Activated naive CD8-positive, alpha-beta T cell treated with anti-CD3 and anti-CD28 coated beads for 36 hours (primary cell): ENCODE data around the gene PRRC2A. TPM values are rescaled to one million over a fixed set of nuclear protein-coding genes. Genes with fewer than 3 reads are reported as not detected.

Experiments used
- DNase-seq: peaks from one replicate; pipeline ENCODE4 v3.0.0; 2021
- H3K27ac Mint-ChIP-seq: one replicate; pipeline ENCODE4 v1.8.0; 2022; ENCODE audit warnings: mild to moderate bottlenecking, moderate library complexity, mixed read lengths
- H3K27me3 Mint-ChIP-seq: one replicate; pipeline ENCODE4 v1.8.0; 2022; ENCODE audit warnings: mild to moderate bottlenecking, mixed read lengths
- H3K36me3 Mint-ChIP-seq: one replicate; pipeline ENCODE4 v1.8.0; 2021; ENCODE audit warnings: mild to moderate bottlenecking, mixed read lengths
- H3K4me1 Mint-ChIP-seq: one replicate; pipeline ENCODE4 v1.8.0; 2021; ENCODE audit warnings: mixed read lengths
- H3K4me3 Mint-ChIP-seq: one replicate; pipeline ENCODE4 v1.8.0; 2022; ENCODE audit warnings: mild to moderate bottlenecking, moderate library complexity, mixed read lengths
- H3K9me3 Mint-ChIP-seq: one replicate; pipeline ENCODE4 v1.8.0; 2022; ENCODE audit warnings: mixed read lengths
- total RNA-seq, 2 experiments: library from RNA; stranded (reverse); gene quantifications; one replicate each; pipeline ENCODE4 v1.2.3, GENCODE V29; 2021

PRRC2A gene
- total RNA-seq, 2 experiments from 2014 or later, result 244 to 252 TPM

DNA sequence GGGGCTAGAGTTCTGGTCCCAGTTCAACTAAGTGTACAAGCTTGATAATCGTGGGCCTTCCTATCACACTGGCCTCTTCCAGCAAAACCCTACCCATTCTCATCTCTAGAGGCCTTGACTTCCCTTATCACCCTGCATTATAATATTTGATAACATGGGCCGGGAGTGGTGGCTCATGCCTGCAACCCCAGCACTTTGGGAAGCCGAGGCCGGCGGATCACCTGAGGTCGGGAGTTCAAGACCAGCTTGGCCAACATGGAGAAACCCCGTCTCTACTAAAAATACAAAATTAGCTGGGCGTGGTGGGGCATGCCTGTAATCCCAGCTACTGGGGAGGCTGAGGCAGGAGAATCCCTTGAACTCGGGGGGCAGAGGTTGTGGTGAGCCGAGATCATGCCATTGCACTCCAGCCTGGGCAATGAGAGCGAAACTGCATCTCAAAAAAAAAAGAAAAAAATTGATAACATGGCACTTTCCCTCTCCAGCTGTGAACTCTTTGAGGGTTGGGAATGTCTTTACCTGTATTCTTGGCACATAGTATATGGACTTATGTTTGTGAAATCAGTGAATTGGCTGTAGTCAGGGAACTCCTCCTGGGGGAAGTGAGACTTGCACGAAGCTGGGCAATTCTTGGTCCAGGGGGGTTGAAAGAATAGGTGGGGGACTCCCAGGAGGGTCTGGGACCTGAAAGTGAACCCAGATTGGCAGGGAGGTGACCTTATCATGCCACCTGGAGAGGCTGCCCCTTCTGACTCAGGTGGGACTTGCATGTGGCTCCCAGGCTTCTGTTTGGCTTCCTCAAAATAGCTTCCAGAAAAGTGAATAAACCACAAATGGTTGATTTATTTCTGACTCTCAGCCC, 41.0 kb downstream of the PRRC2A start:
- peak overlapping the region; percentile 79 for H3K27ac Mint-ChIP-seq
- H3K27me3 Mint-ChIP-seq, result no peaks in the 10 kb centered on the region
- DNase-seq, result no peak
- no peaks in the 10 kb centered on the region for H3K9me3 Mint-ChIP-seq
- H3K36me3 Mint-ChIP-seq, result peaks cover 66% of the 10 kb centered on the region
- peak overlapping the region; percentile 97 for H3K4me3 Mint-ChIP-seq
- peaks cover 62% of the 10 kb centered on the region for H3K4me1 Mint-ChIP-seq

DNA sequence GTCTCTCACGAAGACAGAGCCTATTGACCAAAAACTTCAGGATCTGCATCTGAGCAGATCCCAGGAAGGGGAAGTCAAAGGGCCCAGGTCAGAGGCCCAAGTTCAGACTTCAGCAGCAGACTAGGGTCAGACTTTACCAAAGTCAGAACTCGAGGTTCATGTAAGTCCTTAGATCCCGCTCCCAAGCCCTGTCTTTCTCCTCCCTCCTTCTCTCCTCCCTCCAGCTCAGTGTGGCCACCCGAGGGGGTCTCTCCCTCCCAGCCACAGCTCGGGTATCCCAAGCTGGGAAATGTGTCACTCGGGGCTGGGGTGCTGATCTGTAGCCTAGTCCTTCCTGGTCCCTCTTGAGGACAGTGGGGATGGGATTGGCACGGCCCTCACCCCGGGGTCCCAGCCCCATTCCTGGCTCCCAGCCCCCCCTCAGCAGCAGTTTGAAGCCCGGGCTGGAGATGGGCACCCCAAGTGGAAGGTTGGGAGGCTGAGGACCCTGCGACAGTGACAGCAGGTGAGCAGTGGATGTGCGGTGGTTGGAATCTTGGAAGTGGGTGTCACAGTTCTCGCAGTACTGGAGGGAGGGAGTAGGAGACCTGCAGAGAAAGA, 41.7 kb downstream of the PRRC2A start:
- H3K27ac Mint-ChIP-seq, result peak overlapping the region; percentile 79
- H3K36me3 Mint-ChIP-seq, result peaks cover 69% of the 10 kb centered on the region
- peaks cover 66% of the 10 kb centered on the region for H3K4me1 Mint-ChIP-seq
- no peaks in the 10 kb centered on the region for H3K27me3 Mint-ChIP-seq
- no peaks in the 10 kb centered on the region for H3K9me3 Mint-ChIP-seq
- peak overlapping the region; percentile 11 for H3K4me3 Mint-ChIP-seq
- DNase-seq, result no peak

DNA sequence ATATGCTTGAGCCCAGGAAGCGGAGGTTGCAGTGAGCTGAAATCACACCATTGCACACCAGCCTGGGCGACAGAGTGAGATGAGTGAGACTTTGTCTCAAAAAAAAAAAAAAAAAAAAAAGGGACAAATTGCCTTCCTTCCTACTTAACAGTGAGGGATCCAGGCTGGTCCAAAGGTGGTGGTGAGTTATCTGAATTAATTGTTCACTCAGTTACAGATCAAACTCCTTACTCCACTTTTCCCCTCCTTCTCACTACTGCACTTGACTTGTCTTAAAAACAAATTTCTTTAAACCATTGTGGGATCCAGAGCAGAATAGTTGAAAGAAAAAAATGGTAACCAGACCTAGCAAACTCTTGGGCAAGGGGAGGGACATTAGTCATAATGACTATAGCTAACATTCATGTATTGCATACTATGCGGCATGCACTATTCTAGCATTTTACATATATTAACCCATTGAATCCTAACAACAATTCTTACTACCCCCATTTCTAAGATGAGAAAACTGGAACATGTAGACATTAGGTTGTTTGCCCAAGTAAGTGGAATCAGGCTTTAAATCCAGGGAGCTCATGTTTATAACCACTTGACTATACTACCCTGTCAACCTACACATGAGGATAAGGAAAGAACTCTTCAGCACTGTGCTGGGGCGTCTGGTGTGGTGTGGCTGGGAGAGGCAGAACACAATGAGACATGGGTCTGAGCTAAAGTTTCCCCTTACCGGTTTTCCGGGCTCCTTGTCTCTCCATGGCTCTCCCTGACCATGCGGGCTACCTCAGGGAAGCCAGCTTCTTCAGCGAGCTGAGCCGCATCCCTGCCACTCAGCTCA, 42.8 kb downstream of the PRRC2A start:
- peaks cover 72% of the 10 kb centered on the region for H3K36me3 Mint-ChIP-seq
- H3K9me3 Mint-ChIP-seq, result no peaks in the 10 kb centered on the region
- H3K4me3 Mint-ChIP-seq, result peak overlapping the region; percentile 96
- no peaks in the 10 kb centered on the region for H3K27me3 Mint-ChIP-seq
- no peak for DNase-seq
- H3K27ac Mint-ChIP-seq, result peak overlapping the region; percentile 97
- H3K4me1 Mint-ChIP-seq, result peaks cover 66% of the 10 kb centered on the region

DNA sequence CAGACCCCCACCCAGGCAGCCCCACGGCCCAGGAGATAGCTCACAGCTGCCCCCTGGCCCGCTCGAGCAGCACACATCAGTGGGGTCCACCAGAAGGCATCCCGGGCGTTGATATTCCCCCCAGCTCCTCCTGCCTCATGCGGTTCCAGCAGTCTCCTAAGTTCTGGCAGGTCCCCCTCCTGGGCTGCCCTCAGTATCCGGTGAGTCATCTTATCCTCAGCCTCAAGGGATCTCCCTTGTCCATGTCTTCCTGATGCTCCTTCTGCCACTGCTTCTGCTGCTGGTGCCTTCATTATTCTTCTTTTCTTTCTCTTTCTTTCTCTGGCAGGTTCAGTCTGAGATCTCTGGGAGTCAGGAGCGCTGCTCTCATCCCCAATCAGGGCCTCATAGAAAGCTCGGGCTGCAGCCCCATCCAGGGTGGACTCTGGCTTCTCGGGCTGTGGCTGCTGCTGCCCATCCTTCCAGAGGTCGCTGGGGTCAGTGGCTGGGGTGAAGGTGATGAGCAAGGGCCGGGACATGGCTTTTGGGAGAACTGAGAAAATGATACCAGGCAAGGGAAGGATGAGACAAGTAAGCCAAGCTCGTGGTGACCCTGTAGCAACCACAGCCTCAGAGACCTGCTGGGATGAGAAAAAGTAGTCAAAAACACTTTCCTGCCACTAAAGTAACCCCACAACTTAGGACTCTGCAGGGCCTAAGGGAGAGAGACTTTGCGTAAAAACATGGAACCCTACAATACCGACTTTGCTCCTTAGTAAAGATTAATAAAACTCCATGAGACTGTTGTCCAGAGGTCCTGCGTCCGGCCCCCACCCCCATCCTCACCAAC, 43.7 kb downstream of the PRRC2A start:
- peaks cover 59% of the 10 kb centered on the region for H3K4me1 Mint-ChIP-seq
- H3K36me3 Mint-ChIP-seq, result peaks cover 76% of the 10 kb centered on the region
- H3K27me3 Mint-ChIP-seq, result no peaks in the 10 kb centered on the region
- H3K4me3 Mint-ChIP-seq, result peak overlapping the region; percentile 96
- no peak for DNase-seq
- H3K27ac Mint-ChIP-seq, result peak overlapping the region; percentile 97
- no peaks in the 10 kb centered on the region for H3K9me3 Mint-ChIP-seq

DNA sequence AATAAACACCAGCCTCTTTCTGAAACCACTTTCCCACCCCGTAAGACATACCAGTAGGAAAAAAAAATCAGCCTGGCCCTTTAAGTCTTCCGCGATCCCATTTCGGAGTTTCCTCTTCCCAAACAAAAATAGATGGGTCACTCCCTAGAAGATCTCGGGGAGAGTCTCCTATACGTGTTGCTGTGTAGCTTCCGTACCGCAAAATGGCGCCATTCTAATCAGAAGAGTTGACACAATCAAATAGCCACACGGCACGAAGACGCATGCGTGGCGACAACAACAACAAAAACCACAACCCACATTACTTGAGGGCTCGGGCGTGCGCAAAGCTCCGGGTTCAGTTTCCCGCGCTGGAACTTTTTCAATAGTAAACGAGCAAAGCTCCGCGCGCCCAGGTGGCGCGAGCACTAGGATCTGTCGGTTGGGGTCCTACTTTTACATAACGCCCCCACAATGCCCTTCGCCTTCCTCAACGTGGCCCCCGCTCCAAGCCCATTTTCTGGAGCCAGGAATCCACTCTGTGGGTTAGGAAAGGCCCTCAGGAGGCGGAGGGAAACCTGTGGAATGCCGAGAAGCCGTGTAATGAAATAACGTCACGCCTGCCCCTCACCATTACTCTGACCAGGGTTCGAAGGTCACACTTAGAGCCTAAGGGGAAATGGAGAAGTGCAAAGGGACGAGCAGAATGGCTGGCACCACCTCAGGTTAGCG, 44.4 kb downstream of the PRRC2A start, which contains the start of gene GPANK1:
Gene GPANK1, minus strand, starts transcription at position 208 of the 711 bp plus-strand sequence. CDS start 519 bp downstream, outside the sequence.
- Mint-ChIP-seq H3K9me3 (no peaks in the 10 kb centered on the region), H3K4me1 (peaks cover 51% of the 10 kb centered on the region), H3K27ac (peak within 1 kb of the TSS; percentile 97), H3K4me3 (peak within 1 kb of the TSS; percentile 96), H3K27me3 (no peaks in the 10 kb centered on the region), H3K36me3 (peaks cover 69% of the 10 kb centered on the region)
- DNase-seq, result peak; percentile 86

DNA sequence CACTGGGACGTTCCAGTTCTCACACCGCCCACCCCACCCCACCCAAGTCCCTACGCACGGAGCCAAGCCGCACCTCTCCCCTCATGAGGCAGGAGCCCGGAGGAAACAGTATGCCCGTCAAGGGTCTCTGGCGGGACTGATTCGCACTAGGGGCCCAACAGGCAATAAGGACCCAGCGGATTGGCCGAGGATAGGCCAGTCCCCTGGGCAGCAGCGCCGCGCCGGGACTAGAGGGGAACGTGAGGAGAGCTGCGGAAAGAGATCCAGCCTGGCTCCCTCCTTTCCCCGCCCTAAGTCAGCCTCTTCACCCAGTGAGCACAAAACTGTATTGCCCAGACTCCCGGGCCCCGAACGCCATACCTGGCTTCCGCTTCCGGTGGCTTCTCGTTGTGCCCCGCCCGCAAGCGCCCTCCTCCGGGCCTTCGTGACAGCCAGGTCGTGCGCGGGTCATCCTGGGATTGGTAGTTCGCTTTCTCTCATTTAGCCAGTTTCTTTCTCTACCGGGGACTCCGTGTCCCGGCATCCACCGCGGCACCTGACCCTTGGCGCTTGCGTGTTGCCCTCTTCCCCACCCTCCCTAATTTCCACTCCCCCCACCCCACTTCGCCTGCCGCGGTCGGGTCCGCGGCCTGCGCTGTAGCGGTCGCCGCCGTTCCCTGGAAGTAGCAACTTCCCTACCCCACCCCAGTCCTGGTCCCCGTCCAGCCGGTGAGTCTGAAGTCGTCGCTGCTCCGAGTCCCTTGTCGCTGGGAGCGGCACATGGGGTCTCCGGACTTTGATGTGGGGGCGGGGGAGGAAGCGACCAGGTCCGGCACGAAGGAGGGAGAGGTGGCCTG, 45.2 kb downstream of the PRRC2A start, which contains the start of gene CSNK2B:
Gene CSNK2B, plus strand, starts transcription at position 580 of the 836 bp plus-strand sequence. CDS start 752 bp downstream, outside the sequence.
- peaks cover 70% of the 10 kb centered on the region for H3K36me3 Mint-ChIP-seq
- peaks cover 48% of the 10 kb centered on the region for H3K4me1 Mint-ChIP-seq
- peak; percentile 98 for DNase-seq
- H3K4me3 Mint-ChIP-seq, result peak within 1 kb of the TSS; percentile 96
- no peaks in the 10 kb centered on the region for H3K9me3 Mint-ChIP-seq
- peak within 1 kb of the TSS; percentile 97 for H3K27ac Mint-ChIP-seq
- H3K27me3 Mint-ChIP-seq, result no peaks in the 10 kb centered on the region

DNA sequence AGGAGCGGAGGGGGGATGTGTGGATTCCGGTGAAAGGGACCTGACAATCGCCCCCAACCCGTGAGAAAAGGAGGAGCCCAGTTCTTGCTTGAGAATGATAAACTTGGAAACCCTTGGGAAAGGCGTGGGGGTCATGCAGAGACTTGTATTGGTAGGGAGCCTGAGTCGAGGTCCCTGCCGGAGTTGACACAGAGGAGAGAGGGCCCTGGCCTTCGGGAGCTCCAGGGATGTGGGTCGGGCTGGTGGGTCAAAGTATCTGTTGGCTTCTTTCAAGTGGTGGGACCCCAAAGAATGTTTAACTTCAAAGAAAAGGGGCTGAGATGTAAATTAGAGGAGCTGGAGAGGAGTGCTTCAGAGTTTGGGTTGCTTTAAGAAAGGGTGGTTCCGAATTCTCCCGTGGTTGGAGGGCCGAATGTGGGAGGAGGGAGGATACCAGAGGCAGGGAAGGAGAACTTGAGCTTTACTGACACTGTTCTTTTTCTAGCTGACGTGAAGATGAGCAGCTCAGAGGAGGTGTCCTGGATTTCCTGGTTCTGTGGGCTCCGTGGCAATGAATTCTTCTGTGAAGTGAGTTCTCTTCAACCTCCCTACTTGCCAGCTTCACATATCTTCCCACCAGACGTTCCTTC, 45.9 kb downstream of the PRRC2A start:
- H3K36me3 Mint-ChIP-seq, result peaks cover 65% of the 10 kb centered on the region
- H3K4me3 Mint-ChIP-seq, result peak overlapping the region; percentile 96
- no peak for DNase-seq
- H3K9me3 Mint-ChIP-seq, result no peaks in the 10 kb centered on the region
- H3K27ac Mint-ChIP-seq, result peak overlapping the region; percentile 97
- H3K27me3 Mint-ChIP-seq, result no peaks in the 10 kb centered on the region
- peaks cover 41% of the 10 kb centered on the region for H3K4me1 Mint-ChIP-seq

DNA sequence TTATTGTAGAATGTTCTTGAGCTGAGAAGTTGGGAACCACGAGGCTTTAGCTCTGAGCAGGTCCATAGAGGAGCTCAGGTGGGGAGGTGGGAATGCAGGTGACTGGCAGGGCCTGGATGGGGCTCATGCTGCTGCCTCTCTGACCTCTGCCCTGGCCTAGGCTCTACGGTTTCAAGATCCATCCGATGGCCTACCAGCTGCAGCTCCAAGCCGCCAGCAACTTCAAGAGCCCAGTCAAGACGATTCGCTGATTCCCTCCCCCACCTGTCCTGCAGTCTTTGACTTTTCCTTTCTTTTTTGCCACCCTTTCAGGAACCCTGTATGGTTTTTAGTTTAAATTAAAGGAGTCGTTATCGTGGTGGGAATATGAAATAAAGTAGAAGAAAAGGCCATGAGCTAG, 49.2 kb downstream of the PRRC2A start, which contains the start of gene LY6G5B:
Gene LY6G5B, plus strand, starts transcription at position 301 of the 400 bp plus-strand sequence. CDS start 975 bp downstream, outside the sequence.
- H3K9me3 Mint-ChIP-seq, result no peaks in the 10 kb centered on the region
- peak within 1 kb of the TSS; percentile 29 for H3K27ac Mint-ChIP-seq
- H3K27me3 Mint-ChIP-seq, result no peaks in the 10 kb centered on the region
- no peak for DNase-seq
- no peak within 1 kb of the TSS for H3K4me3 Mint-ChIP-seq
- H3K4me1 Mint-ChIP-seq, result peaks cover 22% of the 10 kb centered on the region
- peaks cover 45% of the 10 kb centered on the region for H3K36me3 Mint-ChIP-seq

DNA sequence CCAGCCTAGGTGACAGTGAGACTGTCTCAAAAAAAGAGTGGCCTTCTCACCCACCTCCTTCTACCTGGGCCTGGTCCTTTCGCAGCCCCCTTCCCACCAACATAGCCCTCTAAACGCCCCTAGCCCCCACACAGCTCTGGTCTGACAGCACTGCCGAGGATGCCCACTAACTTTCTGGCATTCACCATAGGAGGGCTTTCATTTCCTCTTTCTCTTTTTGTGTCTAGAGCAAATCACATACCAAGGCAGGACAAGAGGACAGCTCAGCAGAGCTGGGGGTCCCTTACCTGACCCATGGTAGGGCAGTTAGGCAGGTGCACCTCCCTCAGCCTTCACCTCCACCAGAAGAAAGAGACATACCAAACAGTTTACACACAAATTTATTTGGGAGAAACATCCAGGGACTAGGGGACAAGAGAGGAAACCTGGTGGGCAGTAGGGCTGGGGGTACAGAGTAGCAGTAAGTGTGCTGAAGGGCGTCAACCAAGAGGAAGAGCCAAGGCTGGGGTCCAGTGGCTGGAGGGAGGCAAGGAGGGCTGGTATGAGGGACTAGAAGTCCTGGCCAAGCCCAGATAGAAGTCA, 55.9 kb downstream of the PRRC2A start:
- H3K4me3 Mint-ChIP-seq, result no peak overlapping the region
- no peaks in the 10 kb centered on the region for H3K9me3 Mint-ChIP-seq
- peaks cover 9% of the 10 kb centered on the region for H3K4me1 Mint-ChIP-seq

DNA sequence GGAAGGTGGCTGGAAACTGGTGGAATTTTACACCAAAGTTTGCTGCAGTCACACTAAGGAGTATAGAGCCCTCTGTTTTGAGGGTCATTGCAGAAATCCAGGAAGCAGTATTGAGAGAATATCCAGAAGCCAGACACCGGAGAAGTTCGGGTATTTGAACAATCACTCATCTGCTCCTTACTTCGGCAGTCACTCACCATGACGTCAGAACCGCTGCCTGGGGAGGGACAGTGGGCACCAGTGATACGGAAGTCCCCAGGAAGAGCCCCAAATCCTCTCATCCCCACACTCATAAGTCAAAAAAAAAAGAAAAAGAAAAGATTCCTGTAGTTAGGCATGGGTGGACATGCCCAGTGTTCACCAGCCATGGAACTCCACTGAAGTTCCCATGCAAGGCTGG, 56.4 kb downstream of the PRRC2A start:
- DNase-seq, result no peak
- peaks cover 14% of the 10 kb centered on the region for H3K4me1 Mint-ChIP-seq
- H3K4me3 Mint-ChIP-seq, result no peak overlapping the region
- H3K27ac Mint-ChIP-seq, result no peak overlapping the region
- H3K9me3 Mint-ChIP-seq, result no peaks in the 10 kb centered on the region
- H3K36me3 Mint-ChIP-seq, result peaks cover 7% of the 10 kb centered on the region
- no peaks in the 10 kb centered on the region for H3K27me3 Mint-ChIP-seq

More for the DNA sequence above, 55.9 kb downstream of the PRRC2A start:
- Mint-ChIP-seq H3K27ac (no peak overlapping the region), H3K36me3 (peaks cover 5% of the 10 kb centered on the region), H3K27me3 (no peaks in the 10 kb centered on the region)
- DNase-seq, result no peak

DNA sequence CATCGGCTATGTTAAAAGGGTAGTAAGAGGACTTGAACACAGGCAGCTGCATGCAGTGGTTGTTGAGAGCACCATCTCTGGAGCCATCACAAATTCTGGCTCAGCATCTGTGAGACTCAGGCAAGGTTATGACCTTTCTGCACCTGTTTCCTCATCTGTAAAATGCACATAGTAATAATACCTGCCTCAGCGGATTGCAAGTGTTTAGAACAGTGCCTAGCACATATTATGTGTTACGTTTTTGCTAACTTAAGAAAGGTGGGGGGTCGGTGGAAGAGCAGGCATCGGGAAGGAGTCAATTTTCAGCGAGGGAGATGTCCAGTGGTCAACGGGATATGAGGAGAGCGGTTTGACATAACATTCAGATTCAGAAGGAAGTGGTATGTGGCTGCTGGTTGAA, 57.4 kb downstream of the PRRC2A start:
- Mint-ChIP-seq H3K27ac (no peak overlapping the region), H3K9me3 (no peaks in the 10 kb centered on the region), H3K4me1 (peaks cover 14% of the 10 kb centered on the region), H3K4me3 (no peak overlapping the region), H3K36me3 (peaks cover 2% of the 10 kb centered on the region), H3K27me3 (no peaks in the 10 kb centered on the region)
- DNase-seq, result no peak
